Spleen (tissue), 11 donors: ENCODE data around the gene SLC24A3. TPM values are rescaled to one million over a fixed set of nuclear protein-coding genes. Genes with fewer than 3 reads are reported as not detected.

Experiments
- DNase-seq: peaks from one replicate; pipeline ENCODE4 v3.0.0-alpha.2; 2020
- H3K27ac ChIP-seq, 8 donors: fragments of 200-600 bp; sonication (generic) in 7 of 8; 1 replicate in 4 of 8; 2 replicates in 4 of 8; pipeline versions ENCODE4 v1.5.0 to v1.8.0; 2016 to 2021; ENCODE audit warnings: inconsistent platforms in 4 of 8, mild to moderate bottlenecking in 4 of 8, moderate library complexity in 1 of 8
- H3K27me3 ChIP-seq, 7 donors: fragments of 200-600 bp; sonication (generic) in 6 of 7; replicated peaks in 1 of 7; 1 replicate in 4 of 7; 2 replicates in 3 of 7; pipeline versions ENCODE4 v1.5.0 to v1.8.0; 2016 to 2021; ENCODE audit warnings: inconsistent platforms in 3 of 7, mild to moderate bottlenecking in 1 of 7
- H3K36me3 ChIP-seq, 6 donors: fragments of 200-600 bp; sonication (generic) in 5 of 6; 1 replicate in 4 of 6; 2 replicates in 2 of 6; pipeline versions ENCODE4 v1.5.0 to v1.8.0; 2016 to 2021; ENCODE audit warnings: inconsistent platforms in 2 of 6
- H3K4me1 ChIP-seq, 6 donors: fragments of 200-600 bp; sonication (generic) in 5 of 6; 1 replicate in 3 of 6; 2 replicates in 3 of 6; pipeline versions ENCODE4 v1.5.0 to v1.8.0; 2016 to 2021; ENCODE audit warnings: inconsistent platforms in 3 of 6
- H3K4me3 ChIP-seq, 8 donors: fragments of 200-600 bp; sonication (generic) in 7 of 8; 1 replicate in 4 of 8; 2 replicates in 4 of 8; pipeline versions ENCODE4 v1.5.0 to v1.8.0; 2016 to 2021; ENCODE audit warnings: inconsistent platforms in 4 of 8, mild to moderate bottlenecking in 4 of 8, moderate library complexity in 2 of 8
- H3K9me3 ChIP-seq, 8 donors: fragments of 200-600 bp; sonication (generic) in 7 of 8; 1 replicate in 4 of 8; 2 replicates in 4 of 8; pipeline versions ENCODE4 v1.5.0 to v1.8.0; 2016 to 2021; ENCODE audit warnings: inconsistent platforms in 4 of 8
- CTCF ChIP-seq, 11 experiments: fragments of 200-600 bp in 7 of 11; fragments of 450-650 bp in 4 of 11; sonication (generic) in 4 of 11; IDR thresholded peaks in 8 of 11; conservative IDR thresholded peaks in 3 of 11; 1 replicate in 7 of 11; 2 replicates in 4 of 11; pipeline versions ENCODE4 v1.4.0 to v1.8.0; 2016 to 2021; ENCODE audit warnings: antibody characterized with exemption in 11 of 11, inconsistent platforms in 4 of 11, mild to moderate bottlenecking in 1 of 11
- POLR2A ChIP-seq, 3 donors: fragments of 450-650 bp; IDR thresholded peaks; one replicate each; pipeline ENCODE4 v1.5.1; 2017; ENCODE audit warnings: antibody characterized with exemption in 3 of 3, mild to moderate bottlenecking in 1 of 3
- POLR2AphosphoS5 ChIP-seq, 3 donors: sonication (generic); formaldehyde crosslinking; IDR thresholded peaks; one replicate each; pipeline ENCODE4 v1.5.1; 2017; ENCODE audit warnings: antibody characterized with exemption in 3 of 3
- WGBS, 5 donors: extraction: QIAGEN DNeasy Blood & Tissue Kit in 3 of 5; methylation state at CpG; one replicate each; pipeline versions ENCODE4 v1.1.5 to v1.1.7; 2013 to 2018; 5-methylcytosine and 5-hydroxymethylcytosine counted together
- intact Hi-C: fragments of 100-400 bp; cut with DNase I; formaldehyde crosslinking; loops from one replicate; pipeline ENCODE4 v1.15.0; 2023; ENCODE audit warnings: low total_unique reads
- polyA plus RNA-seq, 3 donors: library from polyadenylated mRNA; stranded (reverse); fragments of 200-250 nt; gene quantifications; one replicate each; pipeline ENCODE4 v1.2.1, GENCODE V29; 2013
- total RNA-seq, 7 donors: library from RNA; depleted of rRNA in 3 of 7; stranded (reverse); fragments of >200 nt in 3 of 7; fragmentation: NEBNext Ultra II Directional in 4 of 7; extraction: Animal tissue kit (Norgen Biotek cat#: 25700) in 4 of 7; gene quantifications; one replicate each; pipeline versions ENCODE4 v1.1.0 to v1.2.1, GENCODE V29; 2016 to 2021
- donor health status: healthy with polysubstance abuse.
- donor health status: DM: no; HTN: no; CAD: no; lungs with moderate emphysema.
- donor health status: DM: no; HTN: no; CAD: no.
- donor health status: Bipolar disorder and iron deficiency.
- donor health status: healthy.
- donor health status: DM: no; HTN: no; CAD: no.
- donor health status: DM: yes; HTN: yes; CAD: no.

The SLC24A3 gene
- total and polyA plus RNA-seq, 10 donors: 0.37 to 3.9 (median 2.6) TPM

GRCh38 chr20:19321176-19321575 is 108.7 kb downstream of the SLC24A3 start:
- Histone ChIP-seq H3K9me3 (no peaks in the 10 kb centered on the region), H3K27me3 (peaks cover 0 to 5% (median 0%) of the 10 kb centered on the region in 7 donors), H3K4me1 (peaks cover 0 to 24% (median 0%) of the 10 kb centered on the region in 6 donors), H3K27ac (no peak overlapping the region), H3K36me3 (no peaks in the 10 kb centered on the region), H3K4me3 (no peak overlapping the region)
- no peak for DNase-seq
- TF ChIP-seq POLR2AphosphoS5 (IDR thresholded peaks at IDR 0.05): no peak
- TF ChIP-seq CTCF (IDR thresholded peaks at IDR 0.05 in 8 of 11, conservative IDR thresholded peaks at IDR 0.05 in 3 of 11): no peak
- TF ChIP-seq POLR2A (IDR thresholded peaks at IDR 0.05): no peak
- intact Hi-C loops: no loop called here
- WGBS, 5 donors: 78 to 91% (median 82%) methylated on average over 5 of the region's 5 CpGs

GRCh38 chr20:19322061-19322985 is 109.9 kb downstream of the SLC24A3 start:
- Histone ChIP-seq H3K4me1 (peaks cover 0 to 20% (median 0%) of the 10 kb centered on the region in 6 donors), H3K27me3 (peaks cover 0 to 5% (median 0%) of the 10 kb centered on the region in 7 donors), H3K36me3 (no peaks in the 10 kb centered on the region), H3K9me3 (no peaks in the 10 kb centered on the region), H3K4me3 (no peak overlapping the region), H3K27ac (no peak overlapping the region)
- intact Hi-C loops: no loop called here
- DNase-seq: no peak
- TF ChIP-seq POLR2AphosphoS5 (IDR thresholded peaks at IDR 0.05) (no peak), POLR2A (IDR thresholded peaks at IDR 0.05) (no peak), CTCF (IDR thresholded peaks at IDR 0.05 in 8 of 11, conservative IDR thresholded peaks at IDR 0.05 in 3 of 11) (no peak)
- 85 to 91% (median 90%) methylated on average over 11 to 12 of the region's 12 CpGs for WGBS, 5 donors

- no peak for TF ChIP-seq POLR2A (IDR thresholded peaks at IDR 0.05)
- TF ChIP-seq CTCF (IDR thresholded peaks at IDR 0.05 in 8 of 11, conservative IDR thresholded peaks at IDR 0.05 in 3 of 11): no peak
- TF ChIP-seq POLR2AphosphoS5 (IDR thresholded peaks at IDR 0.05): no peak
- intact Hi-C loops: no loop called here
- H3K27ac ChIP-seq: no peak overlapping the region
- no peaks in the 10 kb centered on the region for H3K36me3 ChIP-seq
- no peak overlapping the region for H3K4me3 ChIP-seq
- H3K4me1 ChIP-seq: no peaks in the 10 kb centered on the region
- 35 to 77% (median 60%) methylated on average over 5 of the region's 5 CpGs for WGBS, 5 donors
- no peak for DNase-seq
- H3K27me3 ChIP-seq: peaks cover 0 to 8% (median 0%) of the 10 kb centered on the region in 7 donors
- no peaks in the 10 kb centered on the region for H3K9me3 ChIP-seq
These were observed 115.0 kb downstream of the SLC24A3 start for GRCh38 chr20:19327401-19327800.

- H3K36me3 ChIP-seq: no peaks in the 10 kb centered on the region
- intact Hi-C loops: no loop called here
- no peak overlapping the region for H3K27ac ChIP-seq
- no peak for DNase-seq
- no peak overlapping the region for H3K4me3 ChIP-seq
- no peaks in the 10 kb centered on the region for H3K4me1 ChIP-seq
- TF ChIP-seq POLR2AphosphoS5 (IDR thresholded peaks at IDR 0.05): no peak
- no peak for TF ChIP-seq CTCF (IDR thresholded peaks at IDR 0.05 in 8 of 11, conservative IDR thresholded peaks at IDR 0.05 in 3 of 11)
- TF ChIP-seq POLR2A (IDR thresholded peaks at IDR 0.05): no peak
- no peaks in the 10 kb centered on the region for H3K9me3 ChIP-seq
- 72 to 85% (median 81%) methylated on average over 7 of the region's 7 CpGs for WGBS, 5 donors
- peaks cover 0 to 8% (median 0%) of the 10 kb centered on the region in 7 donors for H3K27me3 ChIP-seq
These were observed 116.2 kb downstream of the SLC24A3 start for GRCh38 chr20:19328676-19329075.
